ENCODE results near the gene FICD. TPM values are rescaled to one million over a fixed set of nuclear protein-coding genes. Genes with fewer than 3 reads are reported as not detected.
A peak's percentile ranks its signal among the peaks of the same experiment; 100 is the strongest.
"Not testable (repeated sequence)": the region's sequence is repeated elsewhere in the genome, so short reads cannot be mapped to it uniquely, and the experiment has no call there.

The FICD gene
- total RNA-seq, 2 experiments from 2014 or later, result 3.5 to 4.5 TPM

DNA sequence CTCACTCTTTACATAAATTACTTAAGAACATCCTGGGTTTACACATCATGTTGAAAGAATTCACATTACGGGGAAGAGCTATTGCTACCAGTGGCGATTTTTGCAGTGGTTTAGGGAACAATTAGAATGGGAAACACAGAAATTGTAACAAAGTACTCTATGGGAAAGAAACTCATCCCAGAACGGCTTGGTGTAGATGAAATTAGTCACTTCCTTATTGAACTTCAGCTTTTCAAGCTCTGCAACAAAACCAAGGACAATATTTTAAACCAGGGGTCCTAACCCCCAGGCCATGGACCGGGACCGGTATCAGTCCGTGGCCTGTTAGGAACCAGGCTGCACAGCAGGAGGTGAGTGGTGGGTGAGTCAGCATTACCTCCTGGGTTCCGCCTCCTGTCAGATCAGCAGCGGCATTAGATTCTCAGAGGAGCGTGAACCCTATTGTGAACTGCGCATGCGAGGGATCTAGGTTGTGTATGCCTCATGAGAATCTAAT is 32.3 kb upstream of the FICD start:
- ATAC-seq (no peak), DNase-seq (no peak)
- POLR2A ChIA-PET, result no interaction called here
- H3K9me3 Mint-ChIP-seq (ENCODE audit: low read depth), result peaks cover 5% of the 10 kb centered on the region
- no peak overlapping the region for H3K4me3 Mint-ChIP-seq
- no peak overlapping the region for H3K27ac Mint-ChIP-seq
- no peaks in the 10 kb centered on the region for H3K4me1 Mint-ChIP-seq
- H3K36me3 Mint-ChIP-seq (ENCODE audit: low read depth), result no peaks in the 10 kb centered on the region
- intact Hi-C loops (cut with DNase I, micrococcal nuclease), result no loop called here
- peaks cover 22% of the 10 kb centered on the region for H3K27me3 Mint-ChIP-seq
- CTCF ChIA-PET, result interaction anchor here (0.6 kb wide), 1 partner anchor 131 kb away, joined by 4 read pairs; no protein-coding TSS in a partner anchor

- no peaks in the 10 kb centered on the region for H3K36me3 Mint-ChIP-seq (ENCODE audit: low read depth)
- peaks cover 5% of the 10 kb centered on the region for H3K9me3 Mint-ChIP-seq (ENCODE audit: low read depth)
- H3K4me3 Mint-ChIP-seq, result no peak overlapping the region
- POLR2A ChIA-PET, result no interaction called here
- no peaks in the 10 kb centered on the region for H3K4me1 Mint-ChIP-seq
- CTCF ChIA-PET, result interaction anchor here (0.6 kb wide), 2 partner anchors 131 to 424 kb away, joined by 3 to 4 read pairs; no protein-coding TSS in a partner anchor
- DNase-seq (no peak), ATAC-seq (no peak)
- intact Hi-C loops (cut with DNase I, micrococcal nuclease), result no loop called here
- peaks cover 23% of the 10 kb centered on the region for H3K27me3 Mint-ChIP-seq
- H3K27ac Mint-ChIP-seq, result no peak overlapping the region
These were observed 31.6 kb upstream of the FICD start for GRCh38 chr12:108483213-108484059.

DNA sequence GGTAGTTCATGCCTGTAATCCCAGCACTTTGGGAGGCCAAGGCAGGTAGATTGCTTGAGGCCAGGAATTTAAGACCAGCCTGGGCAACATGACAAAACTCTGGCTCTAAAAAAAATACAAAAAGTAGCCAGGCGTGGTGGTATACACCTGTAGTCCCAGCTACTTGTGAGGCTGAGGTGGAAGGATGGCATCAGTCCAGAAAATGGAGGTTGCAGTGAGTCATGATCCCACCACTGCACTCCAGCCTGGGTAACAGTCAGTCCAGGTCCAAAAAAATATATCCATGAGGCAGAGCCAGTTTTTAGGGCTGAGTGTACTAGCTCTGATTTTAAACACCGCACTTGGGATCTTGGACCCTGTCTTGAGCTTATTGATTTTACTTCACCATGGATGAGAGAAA is 30.6 kb upstream of the FICD start:
- H3K27me3 Mint-ChIP-seq, result peaks cover 22% of the 10 kb centered on the region
- no peaks in the 10 kb centered on the region for H3K36me3 Mint-ChIP-seq (ENCODE audit: low read depth)
- H3K27ac Mint-ChIP-seq, result no peak overlapping the region
- ATAC-seq, result no peak
- intact Hi-C loops (cut with DNase I, micrococcal nuclease), result no loop called here
- ChIA-PET CTCF (interaction anchor here (0.6 to 0.7 kb wide), 2 partner anchors 16 to 425 kb away, joined by 3 read pairs; no protein-coding TSS in a partner anchor), POLR2A (no interaction called here)
- DNase-seq, result no peak
- peaks cover 5% of the 10 kb centered on the region for H3K9me3 Mint-ChIP-seq (ENCODE audit: low read depth)
- no peak overlapping the region for H3K4me3 Mint-ChIP-seq
- H3K4me1 Mint-ChIP-seq, result no peaks in the 10 kb centered on the region

DNA sequence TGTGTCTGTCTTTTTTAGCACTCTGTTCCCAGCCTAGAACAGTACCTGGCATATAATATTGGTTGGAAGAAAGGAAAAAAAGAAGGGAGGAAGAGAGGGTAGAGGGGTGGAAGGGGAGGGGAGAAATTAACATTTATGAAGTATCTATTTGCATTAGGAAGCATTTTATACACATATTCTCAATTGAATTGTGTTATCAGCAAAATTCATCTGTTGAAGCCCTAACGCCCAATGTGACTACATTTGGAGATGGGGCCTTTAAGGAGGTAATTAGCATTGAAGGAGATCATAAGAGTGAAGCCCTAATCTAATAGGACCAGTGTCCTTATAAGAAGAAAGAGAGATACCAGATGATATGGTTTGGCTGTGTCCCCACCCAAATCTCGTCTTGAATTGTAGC is 30.2 kb upstream of the FICD start:
- POLR2A ChIA-PET, result no interaction called here
- H3K36me3 Mint-ChIP-seq (ENCODE audit: low read depth), result no peaks in the 10 kb centered on the region
- DNase-seq, result no peak
- no peak overlapping the region for H3K4me3 Mint-ChIP-seq
- peaks cover 5% of the 10 kb centered on the region for H3K9me3 Mint-ChIP-seq (ENCODE audit: low read depth)
- ATAC-seq, result no peak
- intact Hi-C loops (cut with DNase I, micrococcal nuclease), result no loop called here
- peaks cover 21% of the 10 kb centered on the region for H3K27me3 Mint-ChIP-seq
- CTCF ChIA-PET, result no interaction called here
- no peaks in the 10 kb centered on the region for H3K4me1 Mint-ChIP-seq
- H3K27ac Mint-ChIP-seq, result no peak overlapping the region

- H3K36me3 Mint-ChIP-seq (ENCODE audit: low read depth); DNase-seq; H3K27ac Mint-ChIP-seq; H3K9me3 Mint-ChIP-seq (ENCODE audit: low read depth); H3K4me3 Mint-ChIP-seq; H3K4me1 Mint-ChIP-seq; CTCF ChIA-PET; POLR2A ChIA-PET; intact Hi-C loops (cut with DNase I, micrococcal nuclease); ATAC-seq: not testable (repeated sequence)
- peaks cover 21% of the 10 kb centered on the region for H3K27me3 Mint-ChIP-seq
These were observed 29.7 kb upstream of the FICD start for GRCh38 chr12:108485371-108485770.

GRCh38 chr12:108487029-108487428 is 28.0 kb upstream of the FICD start:
- intact Hi-C loops (cut with DNase I, micrococcal nuclease); H3K4me3 Mint-ChIP-seq; H3K36me3 Mint-ChIP-seq (ENCODE audit: low read depth); H3K27ac Mint-ChIP-seq; ATAC-seq; CTCF ChIA-PET; DNase-seq; H3K9me3 Mint-ChIP-seq (ENCODE audit: low read depth); H3K4me1 Mint-ChIP-seq; POLR2A ChIA-PET: not testable (repeated sequence)
- peaks cover 24% of the 10 kb centered on the region for H3K27me3 Mint-ChIP-seq

- ATAC-seq (no peak), DNase-seq (no peak)
- Mint-ChIP-seq H3K4me1 (no peaks in the 10 kb centered on the region), H3K36me3 (ENCODE audit: low read depth) (peaks cover 2% of the 10 kb centered on the region), H3K9me3 (ENCODE audit: low read depth) (peaks cover 5% of the 10 kb centered on the region), H3K27me3 (peaks cover 37% of the 10 kb centered on the region), H3K27ac (no peak overlapping the region), H3K4me3 (no peak overlapping the region)
- CTCF ChIA-PET, result interaction anchor here (0.7 kb wide), 1 partner anchor 498 kb away, joined by 3 read pairs; no protein-coding TSS in a partner anchor
- POLR2A ChIA-PET, result no interaction called here
- intact Hi-C loops (cut with DNase I, micrococcal nuclease), result no loop called here
These were observed 23.8 kb upstream of the FICD start for GRCh38 chr12:108491256-108491655.

- intact Hi-C loops (cut with DNase I, micrococcal nuclease), result no loop called here
- Mint-ChIP-seq H3K27me3 (peaks cover 36% of the 10 kb centered on the region), H3K36me3 (ENCODE audit: low read depth) (peaks cover 2% of the 10 kb centered on the region), H3K27ac (no peak overlapping the region), H3K4me3 (no peak overlapping the region), H3K4me1 (no peaks in the 10 kb centered on the region), H3K9me3 (ENCODE audit: low read depth) (no peaks in the 10 kb centered on the region)
- DNase-seq, result peak; percentile 63
- ChIA-PET CTCF (interaction anchor here (0.6 to 1.4 kb wide), 5 partner anchors 11 to 504 kb away, joined by 3 to 4 read pairs (median 3); no protein-coding TSS in a partner anchor), POLR2A (no interaction called here)
- ATAC-seq, result peak; percentile 26
These were observed 20.0 kb upstream of the FICD start for GRCh38 chr12:108495054-108495453.

GRCh38 chr12:108495823-108496579 is 19.1 kb upstream of the FICD start:
- peaks cover 2% of the 10 kb centered on the region for H3K36me3 Mint-ChIP-seq (ENCODE audit: low read depth)
- ATAC-seq (no peak), DNase-seq (no peak)
- ChIA-PET POLR2A (no interaction called here), CTCF (interaction anchor here (0.6 to 1.7 kb wide), 6 partner anchors 10 to 505 kb away, joined by 3 to 6 read pairs (median 3); no protein-coding TSS in a partner anchor)
- intact Hi-C loops (cut with DNase I, micrococcal nuclease), result no loop called here
- no peak overlapping the region for H3K27ac Mint-ChIP-seq
- no peak overlapping the region for H3K4me3 Mint-ChIP-seq
- no peaks in the 10 kb centered on the region for H3K4me1 Mint-ChIP-seq
- no peaks in the 10 kb centered on the region for H3K9me3 Mint-ChIP-seq (ENCODE audit: low read depth)
- peaks cover 36% of the 10 kb centered on the region for H3K27me3 Mint-ChIP-seq

GRCh38 chr12:108498136-108498535 is 16.9 kb upstream of the FICD start:
- POLR2A ChIA-PET, result no interaction called here
- Mint-ChIP-seq H3K27me3 (peaks cover 34% of the 10 kb centered on the region), H3K36me3 (ENCODE audit: low read depth) (peaks cover 2% of the 10 kb centered on the region), H3K4me1 (no peaks in the 10 kb centered on the region), H3K27ac (no peak overlapping the region), H3K4me3 (no peak overlapping the region), H3K9me3 (ENCODE audit: low read depth) (peaks cover 8% of the 10 kb centered on the region)
- no peak for DNase-seq
- intact Hi-C loops (cut with DNase I, micrococcal nuclease), result no loop called here
- CTCF ChIA-PET, result no interaction called here
- ATAC-seq, result no peak

DNA sequence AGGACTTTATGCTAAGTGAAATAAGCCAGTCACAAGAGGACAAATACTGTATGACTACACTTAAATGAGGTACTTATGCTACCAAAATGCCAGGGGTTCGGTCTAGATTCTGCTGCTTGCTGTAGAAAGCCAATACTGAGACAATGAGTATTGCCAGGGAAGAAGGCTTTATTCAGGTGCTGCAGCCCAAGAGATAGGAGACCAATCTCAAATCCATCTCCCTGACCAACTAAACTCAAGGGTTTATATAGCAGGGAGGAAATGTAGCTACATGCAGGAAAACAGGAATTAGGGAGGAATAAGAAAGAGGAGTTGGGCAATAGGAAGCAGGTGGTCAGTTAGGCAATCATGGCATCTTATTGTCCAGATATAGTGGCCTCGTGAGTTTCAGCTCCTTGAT is 12.2 kb upstream of the FICD start:
- Mint-ChIP-seq H3K9me3 (ENCODE audit: low read depth) (peaks cover 16% of the 10 kb centered on the region), H3K4me3 (no peak overlapping the region), H3K27me3 (peaks cover 17% of the 10 kb centered on the region), H3K27ac (no peak overlapping the region), H3K4me1 (no peaks in the 10 kb centered on the region), H3K36me3 (ENCODE audit: low read depth) (no peaks in the 10 kb centered on the region)
- intact Hi-C loops (cut with DNase I, micrococcal nuclease), result no loop called here
- ChIA-PET POLR2A (no interaction called here), CTCF (interaction anchor here (0.7 to 1.2 kb wide), 2 partner anchors 9 to 27 kb away, joined by 3 to 5 read pairs; no protein-coding TSS in a partner anchor)
- ATAC-seq, result no peak
- DNase-seq, result no peak

Data from activated CD4-positive, alpha-beta T cell treated with anti-CD3 and anti-CD28 coated beads for 36 hours (primary cell).